ENCODE data around the gene LCE1D. TPM values are rescaled to one million over a fixed set of nuclear protein-coding genes. Genes with fewer than 3 reads are reported as not detected.

LCE1D gene
- total RNA-seq, 4 donors from 2014 or later = not detected

GRCh38 chr1:152761609-152762213 is 34.8 kb upstream of the LCE1D start:
- Histone ChIP-seq H3K27ac (no peak overlapping the region), H3K9me3 (no peaks in the 10 kb centered on the region), H3K36me3 (no peaks in the 10 kb centered on the region), H3K27me3 (no peaks in the 10 kb centered on the region), H3K4me3 (no peak overlapping the region), H3K4me1 (no peaks in the 10 kb centered on the region)
- no peak for DNase-seq
- TF ChIP-seq POLR2AphosphoS5 (IDR thresholded peaks at IDR 0.05) (no peak), POLR2A (IDR thresholded peaks at IDR 0.05) (no peak), EP300 (IDR thresholded peaks at IDR 0.05; ENCODE audit: low read depth) (no peak)
- TF ChIP-seq, protein P1, sequence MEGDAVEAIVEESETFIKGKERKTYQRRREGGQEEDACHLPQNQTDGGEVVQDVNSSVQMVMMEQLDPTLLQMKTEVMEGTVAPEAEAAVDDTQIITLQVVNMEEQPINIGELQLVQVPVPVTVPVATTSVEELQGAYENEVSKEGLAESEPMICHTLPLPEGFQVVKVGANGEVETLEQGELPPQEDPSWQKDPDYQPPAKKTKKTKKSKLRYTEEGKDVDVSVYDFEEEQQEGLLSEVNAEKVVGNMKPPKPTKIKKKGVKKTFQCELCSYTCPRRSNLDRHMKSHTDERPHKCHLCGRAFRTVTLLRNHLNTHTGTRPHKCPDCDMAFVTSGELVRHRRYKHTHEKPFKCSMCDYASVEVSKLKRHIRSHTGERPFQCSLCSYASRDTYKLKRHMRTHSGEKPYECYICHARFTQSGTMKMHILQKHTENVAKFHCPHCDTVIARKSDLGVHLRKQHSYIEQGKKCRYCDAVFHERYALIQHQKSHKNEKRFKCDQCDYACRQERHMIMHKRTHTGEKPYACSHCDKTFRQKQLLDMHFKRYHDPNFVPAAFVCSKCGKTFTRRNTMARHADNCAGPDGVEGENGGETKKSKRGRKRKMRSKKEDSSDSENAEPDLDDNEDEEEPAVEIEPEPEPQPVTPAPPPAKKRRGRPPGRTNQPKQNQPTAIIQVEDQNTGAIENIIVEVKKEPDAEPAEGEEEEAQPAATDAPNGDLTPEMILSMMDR (IDR thresholded peaks at IDR 0.05) = no peak
- intact Hi-C loops (cut with DNase I; ENCODE audit: low total_unique reads) = no loop called here
- WGBS, 2 donors (ENCODE audit: low coverage in 1 of 2) = 77 to 94% methylated on average over 2 to 3 of the region's 3 CpGs
- in situ Hi-C loops (cut with MboI; ENCODE audit: low pct_ligation_motif_present in 1 of 4, low pct_unique_long_range_greater_than_20kb in 1 of 4, low sequenced_read_pairs in 3 of 4) = no loop called here

DNA sequence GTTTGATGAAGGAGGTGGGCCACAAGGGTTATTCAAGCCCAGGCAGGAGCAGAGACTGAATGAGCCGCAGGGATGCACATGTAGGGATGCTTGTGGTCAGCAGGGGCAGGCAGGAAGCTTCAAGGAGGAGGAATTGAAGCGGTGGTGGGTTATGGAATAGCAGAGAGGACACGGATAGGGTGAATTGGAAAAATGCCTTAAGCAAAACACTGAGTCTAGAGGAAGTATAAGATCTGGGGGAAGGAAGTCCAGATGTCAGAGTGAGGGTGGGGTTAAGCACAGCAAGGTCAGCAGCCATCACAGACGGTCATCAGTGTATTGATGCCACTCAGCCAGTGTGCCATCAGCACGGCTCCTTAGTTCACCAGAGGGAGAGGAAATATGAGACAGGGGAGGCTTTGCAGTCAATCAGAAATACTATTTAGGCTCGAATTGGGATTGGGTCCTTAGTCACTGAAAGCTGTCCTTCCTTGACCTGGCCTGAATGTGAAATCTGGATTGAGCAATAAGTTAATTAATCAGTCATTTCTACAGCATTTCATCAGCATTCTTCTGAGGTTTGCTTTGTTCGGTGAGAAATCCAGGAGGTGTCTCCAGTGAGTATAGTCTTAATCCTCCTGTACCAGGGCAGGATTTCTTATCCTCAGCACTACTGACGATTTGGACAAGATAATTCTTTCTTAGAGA is 27.5 kb upstream of the LCE1D start:
- no peak overlapping the region for H3K4me3 ChIP-seq
- no peaks in the 10 kb centered on the region for H3K27me3 ChIP-seq
- intact Hi-C loops (cut with DNase I; ENCODE audit: low total_unique reads) (no loop called here), in situ Hi-C loops (cut with MboI; ENCODE audit: low pct_ligation_motif_present in 1 of 4, low pct_unique_long_range_greater_than_20kb in 1 of 4, low sequenced_read_pairs in 3 of 4) (no loop called here)
- H3K9me3 ChIP-seq = no peaks in the 10 kb centered on the region
- no peaks in the 10 kb centered on the region for H3K36me3 ChIP-seq
- H3K27ac ChIP-seq = no peak overlapping the region
- TF ChIP-seq, protein P1 (IDR thresholded peaks at IDR 0.05) = no peak
- no peak for TF ChIP-seq EP300 (IDR thresholded peaks at IDR 0.05; ENCODE audit: low read depth)
- no peak for TF ChIP-seq POLR2AphosphoS5 (IDR thresholded peaks at IDR 0.05)
- no peak for TF ChIP-seq POLR2A (IDR thresholded peaks at IDR 0.05)
- H3K4me1 ChIP-seq = no peaks in the 10 kb centered on the region
- WGBS, 2 donors (ENCODE audit: low coverage in 1 of 2) = 38 to 57% methylated on average over 6 to 8 of the region's 8 CpGs
- no peak for DNase-seq

- Histone ChIP-seq H3K9me3 (no peaks in the 10 kb centered on the region), H3K27ac (no peak overlapping the region), H3K4me3 (no peak overlapping the region), H3K36me3 (no peaks in the 10 kb centered on the region), H3K27me3 (no peaks in the 10 kb centered on the region), H3K4me1 (no peaks in the 10 kb centered on the region)
- intact Hi-C loops (cut with DNase I; ENCODE audit: low total_unique reads) (no loop called here), in situ Hi-C loops (cut with MboI; ENCODE audit: low pct_ligation_motif_present in 1 of 4, low pct_unique_long_range_greater_than_20kb in 1 of 4, low sequenced_read_pairs in 3 of 4) (no loop called here)
- DNase-seq = no peak
- 67 to 70% methylated on average over 1 of the region's 1 CpG for WGBS, 2 donors (ENCODE audit: low coverage in 1 of 2)
- TF ChIP-seq, protein P1 (IDR thresholded peaks at IDR 0.05) = no peak
- TF ChIP-seq EP300 (IDR thresholded peaks at IDR 0.05; ENCODE audit: low read depth) (no peak), POLR2A (IDR thresholded peaks at IDR 0.05) (no peak), POLR2AphosphoS5 (IDR thresholded peaks at IDR 0.05) (no peak)
Observed at GRCh38 chr1:152770411-152770810, 26.1 kb upstream of the LCE1D start.

GRCh38 chr1:152774875-152775274 is 21.6 kb upstream of the LCE1D start, which contains the start of gene LCE1F:
LCE1F (plus strand) TSS chr1:152775140; CDS start chr1:152776372, 1,232 bp downstream.
- Histone ChIP-seq H3K27ac (no peak within 1 kb of the TSS), H3K4me3 (no peak within 1 kb of the TSS), H3K4me1 (no peaks in the 10 kb centered on the region), H3K36me3 (no peaks in the 10 kb centered on the region), H3K9me3 (no peaks in the 10 kb centered on the region), H3K27me3 (no peaks in the 10 kb centered on the region)
- no peak for DNase-seq
- no peak for TF ChIP-seq EP300 (IDR thresholded peaks at IDR 0.05; ENCODE audit: low read depth)
- no peak for TF ChIP-seq POLR2A (IDR thresholded peaks at IDR 0.05)
- WGBS, 2 donors (ENCODE audit: low coverage in 1 of 2) = 58% methylated on average over 6 of the region's 6 CpGs; no CpG with 5 or more reads in 1 of the 2 donors
- in situ Hi-C loops (cut with MboI; ENCODE audit: low pct_ligation_motif_present in 1 of 4, low pct_unique_long_range_greater_than_20kb in 1 of 4, low sequenced_read_pairs in 3 of 4) (no loop called here), intact Hi-C loops (cut with DNase I; ENCODE audit: low total_unique reads) (no loop called here)
